K562 (cell line): ENCODE data around the gene BCAS1. TPM values are rescaled to one million over a fixed set of nuclear protein-coding genes. Genes with fewer than 3 reads are reported as not detected.
A peak's percentile ranks its signal among the peaks of the same experiment; 100 is the strongest.

ENCODE experiments used
- ATAC-seq: fragments of 200-7000 bp; cut with Tn5 transposase; 3 replicates; pipeline ENCODE4 v1.9.1; 2020; ENCODE audit warnings: moderate library complexity
- BruUV-seq: library from RNA; stranded (reverse); fragments of 400-500 nt; replicated peaks from 2 replicates; lab custom pipeline; 2021; lab: Mats Ljungman, UMichigan
- CTCF ChIA-PET: fragments of 300-600 bp; formaldehyde crosslinking; extraction: SDS; loops from one replicate; lab custom pipeline; 2021; ENCODE audit warnings: low intra/inter-chr PET ratio; lab: Yijun Ruan, JAX
- POLR2A ChIA-PET: fragments of 300-600, 350-650 bp; sonication (Branson Sonifier 250); formaldehyde crosslinking; extraction: SDS; loops from one replicate; lab custom pipeline; 2021; ENCODE audit warnings: antibody characterized with exemption, inconsistent platforms; lab: Yijun Ruan, JAX
- DNase-seq, 4 experiments: peaks; one replicate each; pipeline versions ENCODE4 v3.0.0 to v3.0.0-alpha.2; 2011 to 2018; ENCODE audit warnings: low spot score in 3 of 4, mixed read lengths in 3 of 4; ENCODE audit errors: extremely low read depth in 1 of 4
- FAIRE-seq: peaks from 2 replicates; lab custom pipeline; 2011; peaks lifted over from hg19 to GRCh38; lab: Jason Lieb, UNC
- H2AFZ ChIP-seq: 2 replicates; pipeline ENCODE4 v1.6.0; 2011; ENCODE audit warnings: low read depth, low read length, control low read depth, inconsistent platforms
- H3K27ac ChIP-seq: fragments of 200-600 bp; 3 replicates; pipeline ENCODE4 v1.8.0; 2011; ENCODE audit warnings: low read depth, mild to moderate bottlenecking, control low read depth, inconsistent platforms, low read length, moderate library complexity, mixed read lengths; ENCODE audit errors: extremely low read depth
- H3K27me3 ChIP-seq, 2 experiments: fragments of 300-600 bp in 1 of 2; 2 replicates in 1 of 2; 3 replicates in 1 of 2; pipeline versions ENCODE4 v1.6.0 to v1.8.0; 2011; ENCODE audit warnings: inconsistent platforms in 2 of 2, low read length in 2 of 2, mild to moderate bottlenecking in 1 of 2, mixed read lengths in 1 of 2, moderate library complexity in 1 of 2; ENCODE audit not compliant: control insufficient read depth in 2 of 2, insufficient read depth in 2 of 2
- H3K36me3 ChIP-seq: fragments of 300-600 bp; 3 replicates; pipeline ENCODE4 v1.8.0; 2011; ENCODE audit warnings: mild to moderate bottlenecking, low read length, inconsistent platforms; ENCODE audit not compliant: control insufficient read depth, insufficient read depth
- H3K4me1 ChIP-seq, 2 experiments: fragments of 200-600 bp in 1 of 2; replicated peaks in 1 of 2; 2 replicates in 1 of 2; 3 replicates in 1 of 2; pipeline versions ENCODE4 v1.5.1 to v1.8.0; 2011; ENCODE audit warnings: inconsistent platforms in 2 of 2, low read length in 2 of 2, mild to moderate bottlenecking in 1 of 2, mixed read lengths in 1 of 2, moderate library complexity in 1 of 2; ENCODE audit not compliant: control insufficient read depth in 2 of 2, insufficient read depth in 2 of 2
- H3K4me2 ChIP-seq: 2 replicates; pipeline ENCODE4 v1.6.1; 2011; ENCODE audit warnings: low read length, control low read depth, inconsistent platforms, mixed read lengths; ENCODE audit not compliant: insufficient read depth
- H3K4me3 ChIP-seq: fragments of 200-600 bp; sonication (generic), shearing (Covaris generic); 2 replicates; pipeline ENCODE4 v1.5.1; 2016; ENCODE audit warnings: control low read depth, inconsistent platforms
- H3K79me2 ChIP-seq: fragments of 200-600 bp; 3 replicates; pipeline ENCODE4 v1.8.0; 2011; ENCODE audit warnings: low read length, inconsistent platforms; ENCODE audit not compliant: control insufficient read depth, insufficient read depth
- H3K9ac ChIP-seq, 2 experiments: 2 replicates each; pipeline versions ENCODE4 v1.6.0 to v1.6.1; 2011; ENCODE audit warnings: low read depth in 2 of 2, low read length in 2 of 2, control low read depth in 1 of 2, inconsistent platforms in 1 of 2, mild to moderate bottlenecking in 1 of 2, mixed read lengths in 1 of 2; ENCODE audit not compliant: insufficient read depth in 1 of 2
- H3K9me1 ChIP-seq: one replicate; pipeline ENCODE4 v1.6.0; 2011; ENCODE audit warnings: inconsistent platforms, mild to moderate bottlenecking, low read length, moderate library complexity; ENCODE audit not compliant: control insufficient read depth, insufficient read depth
- H3K9me3 ChIP-seq: replicated peaks from 2 replicates; pipeline ENCODE4 v1.5.1; 2011; ENCODE audit warnings: low read depth, low read length, inconsistent platforms; ENCODE audit not compliant: control insufficient read depth, insufficient read depth
- H4K20me1 ChIP-seq: replicated peaks from 2 replicates; pipeline ENCODE4 v1.6.1; 2011; ENCODE audit warnings: low read length, inconsistent platforms, mixed read lengths; ENCODE audit not compliant: control insufficient read depth, insufficient read depth
- EP400 ChIP-seq: fragments of 450-650 bp; IDR thresholded peaks from 2 replicates; pipeline ENCODE4 v1.6.1; 2017; ENCODE audit warnings: antibody characterized with exemption, mild to moderate bottlenecking, moderate library complexity
- THAP7 ChIP-seq: fragments of 250-450 bp; sonication (Bioruptor Pico); IDR thresholded peaks from 2 replicates; pipeline ENCODE4 v1.5.0; 2021
- TRIM25 ChIP-seq: fragments of 450-650 bp; IDR thresholded peaks from 2 replicates; pipeline ENCODE4 v1.7.0; 2016; ENCODE audit warnings: borderline replicate concordance
- ZBTB11 ChIP-seq, 3 experiments: fragments of 200-800 bp in 1 of 3; fragments of 250-450 bp in 1 of 3; fragments of 450-650 bp in 1 of 3; sonication (Bioruptor Pico) in 1 of 3; sonication (Bioruptor generic) in 1 of 3; formaldehyde crosslinking in 1 of 3; IDR thresholded peaks; 2 replicates each; pipeline versions ENCODE4 v1.6.1 to v1.8.0; 2016 to 2022; ENCODE audit warnings: mild to moderate bottlenecking in 2 of 3, missing genetic modification characterization in 2 of 3, missing compliant biosample characterization in 1 of 3, moderate library complexity in 1 of 3
- ZFPM2 ChIP-seq: fragments of 250-450 bp; sonication (Bioruptor Pico); IDR thresholded peaks from 2 replicates; pipeline ENCODE4 v1.5.1; 2022; ENCODE audit warnings: mild to moderate bottlenecking
- ZKSCAN8 ChIP-seq: fragments of 200-800 bp; sonication (Bioruptor generic); IDR thresholded peaks from 2 replicates; pipeline ENCODE4 v1.6.1; 2016; ENCODE audit warnings: missing genetic modification characterization, missing compliant biosample characterization
- WGBS: fragments of 100-300 bp; shearing (Covaris generic); methylation state at CpG from one replicate; pipeline ENCODE4 v1.1.6; 2016; ENCODE audit warnings: low coverage, mixed read lengths; ENCODE audit not compliant: insufficient coverage; ENCODE audit errors: missing lambda C conversion rate; 5-methylcytosine and 5-hydroxymethylcytosine counted together
- in situ Hi-C: fragments of 300-500 bp; cut with MboI; formaldehyde crosslinking; loops from 4 replicates; pipeline ENCODE4 v1.15.0; 2018; ENCODE audit warnings: inconsistent platforms, mixed read lengths
- intact Hi-C: fragments of 100-400 bp; cut with micrococcal nuclease; formaldehyde crosslinking; loops from 2 replicates; pipeline ENCODE4 v1.14.2; 2022
- polyA plus RNA-seq, 8 experiments: library from polyadenylated mRNA; depleted of rRNA in 4 of 8; stranded (reverse) in 5 of 8; unstranded in 3 of 8; fragments of >200 nt; fragmentation: Nextera tagmentation in 2 of 8; fragmentation: Illumina TruSeq in 1 of 8; extraction: Ambion mirVana in 2 of 8; extraction: Trizol in 1 of 8; gene quantifications; 2 replicates each; pipeline versions ENCODE4 v1.2.1 to v1.2.3, GENCODE V29; 2011 to 2014; ENCODE audit warnings: inconsistent platforms in 1 of 8, missing spikeins in 1 of 8
- total RNA-seq, 7 experiments: library from RNA; depleted of rRNA in 6 of 7; stranded (reverse); fragments of >200 nt in 6 of 7; fragmentation: Illumina TruSeq in 2 of 7; extraction: Trizol in 2 of 7; gene quantifications; 2 replicates each; pipeline versions ENCODE4 v1.2.1 to v1.2.3, GENCODE V29; 2011 to 2021; ENCODE audit warnings: low replicate concordance in 1 of 7

BCAS1 gene
- total and polyA plus RNA-seq, 9 of the 15 experiments (the other 6 are each of a cell fraction or from before 2014, with no cell fraction given): 0.18 to 2.3 (median 0.93) TPM

- intact Hi-C loops: no loop called here
- H3K4me3 ChIP-seq: no peak overlapping the region
- in situ Hi-C loops: no loop called here
- 0 out of 5 replicates have a peak, but pooled peaks cover 0 to 2% of the 10 kb centered on the region in 2 experiments for H3K4me1 ChIP-seq
- ATAC-seq (no peak), DNase-seq (no peak), FAIRE-seq (peak; percentile 29)
- TF ChIP-seq THAP7 (CRISPR knock-in tag): no peak
- 0 out of 6 replicates have a peak, but pooled peaks of 1 of the 3 experiments have one; percentile 7 for TF ChIP-seq ZBTB11 (CRISPR knock-in tag; IDR thresholded peaks at IDR 0.05)
- no peak for TF ChIP-seq EP400
- no peak for TF ChIP-seq TRIM25
- no peak for TF ChIP-seq ZKSCAN8 (CRISPR knock-in tag)
- no peak for TF ChIP-seq ZFPM2
- H3K9ac ChIP-seq: 0 out of 4 replicates have a peak overlapping the region, but pooled peaks of 1 of the 2 experiments have one; percentile 10
- ChIA-PET POLR2A (interaction anchor here (0.8 to 1.0 kb wide), 2 partner anchors 9 to 10 kb away, joined by 3 read pairs; no protein-coding TSS in a partner anchor), CTCF (interaction anchor here (0.6 kb wide), 1 partner anchor 68 kb away, joined by 5 read pairs; no protein-coding TSS in a partner anchor)
- H3K9me3 ChIP-seq: no peaks in the 10 kb centered on the region
- 12% methylated on average over 22 of the region's 22 CpGs for WGBS
- H3K9me1 ChIP-seq: no peaks in the 10 kb centered on the region
- peaks cover 2 to 15% of the 10 kb centered on the region in 2 experiments; a peak in 4 of 5 replicates for H3K27me3 ChIP-seq
- no peak overlapping the region for H3K27ac ChIP-seq
- no peaks in the 10 kb centered on the region for H3K36me3 ChIP-seq
- H3K4me2 ChIP-seq: peak overlapping the region; percentile 48; the same call in 1 of the 2 replicates
- H4K20me1 ChIP-seq: no peaks in the 10 kb centered on the region
- no peaks in the 10 kb centered on the region for H3K79me2 ChIP-seq
- H2AFZ ChIP-seq: peak overlapping the region; percentile 25; the same call in 1 of the 2 replicates
- BruUV-seq: no TSS peak
Observed at GRCh38 chr20:54028276-54029011, 42.0 kb downstream of the BCAS1 start.
